NCI-H2107 (cell line): Measurements from ENCODE around the gene TCP1.
A peak's percentile ranks its signal among the peaks of the same experiment; 100 is the strongest.
"Not testable (repeated sequence)": the region's sequence is repeated elsewhere in the genome, so short reads cannot be mapped to it uniquely, and the experiment has no call there.

Experiments used
- DNase-seq: peaks from one replicate; lab custom pipeline; 2025; lab: John Stamatoyannopoulos, UW

TCP1 gene

DNA sequence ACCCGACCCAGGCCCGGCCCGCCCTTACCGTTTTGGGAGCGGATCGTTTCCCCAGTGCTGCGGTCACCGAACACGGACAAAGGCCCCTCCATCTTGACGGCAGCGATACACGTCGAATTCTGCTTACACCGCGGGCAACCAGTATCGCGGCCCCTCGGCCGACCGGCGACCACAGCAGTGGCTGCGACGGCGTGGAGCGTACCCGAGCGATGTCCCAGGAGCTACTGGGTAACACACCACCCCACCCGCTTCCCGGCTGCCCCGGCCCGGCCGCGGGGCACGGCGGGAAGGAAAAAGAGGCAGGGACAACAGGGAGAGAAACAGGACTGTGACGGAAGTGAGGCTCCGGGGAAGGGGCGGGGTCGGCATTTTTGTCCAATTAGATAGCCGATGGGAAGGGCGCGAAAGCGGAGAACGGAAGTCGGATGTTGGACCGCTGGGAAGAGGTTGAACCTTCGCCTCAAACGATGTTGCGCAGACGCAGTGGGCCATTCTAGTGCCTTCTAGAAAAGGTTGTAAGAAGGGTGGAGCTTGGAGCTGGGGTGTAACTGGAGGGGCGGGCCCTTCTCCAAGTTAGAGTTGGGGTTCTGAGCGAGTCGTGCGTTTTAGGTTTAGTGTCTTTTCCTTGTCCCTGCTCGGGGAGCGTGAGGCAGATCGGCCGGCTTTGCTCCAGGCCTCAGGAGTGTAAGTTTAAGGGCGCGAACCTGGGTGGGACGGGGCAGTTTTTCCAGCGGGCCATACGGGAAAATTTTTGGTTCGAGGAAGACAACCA lies at the start of gene TCP1:
Gene TCP1 (minus strand): TSS at position 226 of the 772 bp plus-strand sequence. CDS start 134 bp downstream, at position 92.
- peak; percentile 98 for DNase-seq

DNA sequence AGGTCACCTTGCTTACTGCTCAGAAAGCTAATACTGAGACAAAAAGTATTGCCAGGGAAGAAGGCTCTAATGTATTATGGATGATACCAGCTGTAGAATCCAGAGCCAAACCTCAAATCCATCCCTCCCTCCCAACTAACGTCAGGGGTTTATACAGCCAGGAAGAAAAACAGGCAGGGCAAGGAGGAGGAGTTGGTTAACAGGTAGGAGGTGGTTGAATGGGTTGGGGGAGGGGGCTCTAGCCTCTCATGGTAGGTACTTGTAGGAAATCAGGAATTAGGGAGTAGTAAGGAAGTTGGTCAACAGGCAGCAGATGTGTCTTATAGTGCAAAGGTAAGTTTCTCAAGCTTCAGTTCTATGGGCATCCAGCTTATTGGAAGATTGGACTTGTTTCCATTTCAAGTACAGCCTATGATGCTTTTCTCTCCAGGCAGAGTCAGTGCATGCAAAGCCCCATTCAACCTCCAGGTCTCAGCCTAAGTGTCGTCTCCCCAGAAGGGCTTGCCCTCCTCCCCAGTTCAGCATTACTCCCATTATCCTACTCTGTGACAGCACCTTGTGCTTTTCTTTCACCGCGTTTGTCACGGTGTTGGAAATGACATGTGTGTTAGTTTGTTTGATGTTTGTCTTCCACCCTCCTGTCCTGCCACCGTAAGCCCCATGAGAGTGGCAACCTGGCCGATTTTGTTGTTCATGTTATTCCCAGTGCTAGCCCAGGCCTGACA lies 48.8 kb upstream of the TCP1 start:
- DNase-seq = no peak

DNA sequence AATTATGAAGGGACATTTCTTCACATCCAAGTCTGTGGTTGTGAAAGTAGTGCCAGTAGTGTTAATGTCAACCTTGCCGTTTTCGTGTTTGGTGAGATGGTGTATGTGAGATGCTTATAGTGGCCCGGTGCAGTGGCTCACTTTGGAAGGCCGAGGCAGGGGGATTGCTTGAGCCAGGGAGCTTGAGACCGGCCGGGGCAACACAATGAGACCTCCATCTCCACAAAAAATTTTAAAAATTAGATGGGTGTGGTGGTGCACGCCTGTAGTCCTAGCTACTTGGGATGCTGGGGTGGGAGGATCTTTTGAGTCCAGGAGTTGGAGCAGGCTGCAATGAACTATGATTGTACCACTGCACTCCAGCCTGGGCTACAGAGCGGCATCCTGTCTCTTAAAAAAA lies 48.1 kb upstream of the TCP1 start:
- DNase-seq = no peak

DNA sequence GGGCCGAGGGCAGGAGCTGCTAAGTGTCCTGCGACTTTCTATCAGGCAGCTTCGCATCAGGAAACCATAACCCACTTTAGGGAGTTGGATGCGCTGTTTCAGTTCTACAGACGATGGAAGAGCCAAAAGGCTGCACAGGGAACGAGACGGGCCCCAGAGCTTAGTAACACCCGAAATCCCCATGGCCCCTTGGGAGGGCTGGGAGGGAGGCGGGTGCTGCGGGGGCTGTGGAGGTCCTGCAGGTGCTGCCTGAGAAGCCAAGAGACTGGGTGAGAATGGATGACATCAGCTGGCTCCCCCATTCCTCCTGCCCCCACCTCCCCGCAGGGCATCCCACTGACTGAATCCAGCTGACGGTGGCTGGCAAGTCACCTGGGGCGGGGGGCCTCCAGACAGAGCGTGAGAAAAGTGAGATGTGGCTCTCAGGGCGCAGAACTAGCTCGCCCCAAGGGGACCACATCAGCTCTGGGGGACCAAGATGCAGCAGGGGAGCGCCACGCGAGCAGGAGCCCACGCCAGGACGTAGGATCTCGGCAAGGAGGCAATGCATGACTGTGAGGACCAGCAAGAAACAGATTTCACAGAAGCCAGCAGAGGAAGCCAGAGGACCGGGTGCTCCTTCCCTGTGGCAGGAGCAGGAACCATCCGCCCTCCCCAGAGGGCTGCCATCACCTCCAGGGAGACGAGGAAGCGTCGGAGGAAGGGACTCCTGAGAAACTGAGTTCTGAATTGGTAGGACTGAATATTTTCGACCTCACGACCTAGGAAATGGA lies 47.5 kb upstream of the TCP1 start:
- DNase-seq = no peak

DNA sequence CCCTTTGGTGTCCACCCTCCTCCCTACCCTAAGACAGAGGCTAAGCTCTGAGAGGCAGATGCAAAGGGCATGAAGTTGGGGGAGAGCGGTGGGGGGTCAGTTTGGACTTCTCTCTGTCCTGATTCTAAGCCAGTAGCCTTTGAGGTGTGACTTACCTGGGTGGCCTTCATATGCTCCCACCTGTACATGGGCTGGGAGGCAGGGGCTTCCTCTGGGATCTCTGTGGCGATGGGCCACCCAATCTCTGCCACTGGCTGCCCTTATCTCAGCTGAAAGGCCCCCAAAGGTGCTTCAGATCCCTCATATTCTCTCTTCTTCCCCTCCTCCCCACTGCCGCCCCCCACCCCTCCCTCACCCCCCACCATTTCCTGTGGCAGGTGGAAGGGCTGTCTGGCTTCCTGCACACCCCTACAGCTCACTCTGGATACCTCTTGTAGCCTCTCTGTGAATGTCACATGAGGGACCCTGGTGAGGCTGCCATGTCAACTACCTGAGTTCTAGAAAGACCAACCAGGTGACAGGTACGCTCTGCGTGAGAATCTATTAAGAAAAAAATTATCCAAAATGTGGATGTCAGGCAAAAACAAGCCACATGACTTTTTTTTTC lies 44.7 kb upstream of the TCP1 start:
- no peak for DNase-seq

DNA sequence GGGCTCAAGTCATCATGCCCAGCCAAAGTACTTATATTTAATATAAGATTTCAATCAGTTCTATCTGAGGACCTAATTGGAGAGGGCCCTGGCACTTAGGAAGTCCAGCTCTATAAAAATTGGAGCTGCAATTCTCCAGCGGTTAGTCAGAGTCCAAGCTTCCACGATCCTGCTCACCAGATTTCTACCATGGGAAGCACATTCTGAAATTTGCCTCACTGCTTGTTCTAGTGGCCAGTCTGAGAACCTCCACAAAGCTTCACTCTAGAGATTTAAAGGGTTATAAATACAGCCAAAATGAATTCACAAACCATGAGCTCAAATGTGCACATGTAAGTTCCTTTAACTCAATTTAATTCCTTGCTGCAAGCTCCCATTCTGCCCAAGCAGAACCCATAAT lies 44.2 kb upstream of the TCP1 start:
- no peak for DNase-seq

DNA sequence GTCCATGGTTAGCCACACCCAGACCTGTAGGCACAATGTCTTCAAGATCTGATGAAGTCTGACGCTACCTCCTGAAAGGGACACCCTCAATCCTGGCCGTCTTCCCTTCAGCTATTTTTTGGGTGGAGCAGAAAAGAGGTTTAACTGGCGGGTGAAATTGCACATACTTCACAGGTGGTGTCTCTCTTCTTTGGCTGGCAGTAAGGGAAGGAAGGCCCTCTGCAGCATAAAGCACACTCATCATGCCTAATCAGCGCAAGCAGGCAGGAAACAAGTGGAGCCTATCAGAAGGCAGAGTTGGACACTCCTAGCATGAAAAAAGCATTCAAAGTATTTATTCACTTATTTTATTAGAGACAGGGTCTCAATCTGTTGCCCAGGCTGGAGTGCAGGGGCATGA lies 43.5 kb upstream of the TCP1 start:
- DNase-seq = no peak

DNA sequence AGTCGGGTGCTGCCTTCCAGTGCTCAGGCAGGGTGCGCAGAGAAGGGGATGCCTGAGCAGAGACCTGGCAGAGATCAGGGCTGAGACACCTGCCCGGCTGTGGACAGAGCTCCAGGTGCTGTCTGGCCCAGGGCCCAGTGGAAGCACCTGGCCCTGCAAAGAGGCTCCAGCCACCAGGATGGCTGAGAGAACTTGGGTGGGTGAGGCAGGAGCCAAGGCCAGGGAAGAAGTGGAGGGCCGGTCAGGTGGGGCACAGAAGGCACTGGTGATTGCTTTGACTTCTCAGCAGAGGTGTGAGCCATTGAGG lies 41.9 kb upstream of the TCP1 start:
- DNase-seq = no peak

DNA sequence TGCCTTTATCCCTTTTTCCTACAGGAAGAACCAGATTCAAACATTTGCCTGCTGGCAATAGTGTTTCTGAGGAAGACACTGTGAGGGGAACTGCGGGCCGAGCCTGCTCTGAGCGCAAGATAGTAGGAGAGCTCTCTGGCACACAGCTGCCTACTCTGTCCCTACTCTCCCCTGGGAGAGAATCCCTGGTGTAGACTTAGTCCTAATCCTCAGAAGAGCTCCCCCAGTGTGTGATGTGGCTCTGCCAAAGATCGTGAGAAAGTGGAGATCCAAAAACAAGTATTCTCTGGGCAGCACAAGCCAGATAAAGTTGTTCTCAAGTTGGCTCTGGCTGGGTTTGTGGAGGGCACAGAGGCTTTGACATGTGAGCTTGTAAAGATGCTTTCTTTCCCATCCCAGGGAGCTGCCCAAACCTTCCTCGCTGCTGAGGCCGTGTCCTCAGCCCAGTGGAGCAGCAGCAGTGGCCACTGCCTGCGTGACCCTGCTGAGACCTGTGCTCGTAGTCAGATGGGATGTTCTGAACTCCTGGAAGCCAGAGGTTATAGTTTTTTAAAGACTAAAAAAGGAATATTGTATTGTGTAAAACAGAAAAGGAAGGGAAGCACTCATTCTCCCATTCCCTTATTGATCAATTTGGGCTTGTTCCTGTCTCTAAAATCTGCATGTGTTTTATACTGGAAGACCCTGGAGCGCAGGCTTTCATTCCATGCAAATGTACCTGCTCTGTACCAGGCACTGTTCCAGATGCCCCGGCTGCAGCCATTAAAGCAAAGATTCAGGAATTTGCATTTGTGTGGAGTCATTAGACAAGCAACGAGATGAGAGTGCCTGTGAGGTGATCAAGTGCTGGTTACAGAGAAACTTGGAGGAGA lies 41.3 kb upstream of the TCP1 start:
- DNase-seq = no peak

DNA sequence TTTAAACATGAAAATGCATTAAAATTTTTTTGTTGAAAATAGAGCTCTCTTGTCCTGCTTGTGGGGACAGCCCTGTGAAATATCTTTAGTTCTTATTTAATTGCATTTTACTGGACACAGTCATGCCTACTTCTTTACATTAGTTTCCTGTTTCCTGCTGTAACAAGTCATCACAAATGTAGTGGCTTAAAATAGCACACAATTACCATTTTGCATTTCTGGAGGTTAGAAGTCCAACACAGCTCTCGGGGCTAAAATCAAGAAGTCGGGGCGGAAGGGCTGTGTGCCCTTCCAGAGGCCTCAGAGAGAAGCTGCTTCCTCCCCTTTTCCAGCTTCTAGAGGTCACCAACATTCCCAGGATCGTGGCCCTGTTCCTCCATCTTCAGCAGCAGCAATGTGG lies 40.1 kb upstream of the TCP1 start:
- no peak for DNase-seq

DNA sequence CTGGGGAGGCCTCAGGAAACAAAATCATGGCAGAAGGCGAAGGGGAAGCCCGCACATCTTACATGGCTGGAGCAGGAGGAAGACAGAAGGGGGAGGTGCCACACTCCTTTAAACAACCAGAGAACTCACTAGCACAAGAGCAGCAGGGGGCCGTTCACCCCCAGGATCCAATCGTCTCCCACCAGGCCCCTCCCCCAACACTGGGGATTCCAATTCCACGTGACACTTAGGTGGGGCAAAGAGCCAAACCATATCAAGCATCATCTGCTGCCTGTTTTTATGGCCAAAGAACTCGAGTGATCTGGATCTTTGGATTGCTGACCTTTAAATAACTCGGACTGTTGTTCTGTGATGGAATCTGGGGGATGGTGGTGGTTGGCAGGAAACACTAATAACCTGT lies 38.7 kb upstream of the TCP1 start:
- DNase-seq = no peak

DNA sequence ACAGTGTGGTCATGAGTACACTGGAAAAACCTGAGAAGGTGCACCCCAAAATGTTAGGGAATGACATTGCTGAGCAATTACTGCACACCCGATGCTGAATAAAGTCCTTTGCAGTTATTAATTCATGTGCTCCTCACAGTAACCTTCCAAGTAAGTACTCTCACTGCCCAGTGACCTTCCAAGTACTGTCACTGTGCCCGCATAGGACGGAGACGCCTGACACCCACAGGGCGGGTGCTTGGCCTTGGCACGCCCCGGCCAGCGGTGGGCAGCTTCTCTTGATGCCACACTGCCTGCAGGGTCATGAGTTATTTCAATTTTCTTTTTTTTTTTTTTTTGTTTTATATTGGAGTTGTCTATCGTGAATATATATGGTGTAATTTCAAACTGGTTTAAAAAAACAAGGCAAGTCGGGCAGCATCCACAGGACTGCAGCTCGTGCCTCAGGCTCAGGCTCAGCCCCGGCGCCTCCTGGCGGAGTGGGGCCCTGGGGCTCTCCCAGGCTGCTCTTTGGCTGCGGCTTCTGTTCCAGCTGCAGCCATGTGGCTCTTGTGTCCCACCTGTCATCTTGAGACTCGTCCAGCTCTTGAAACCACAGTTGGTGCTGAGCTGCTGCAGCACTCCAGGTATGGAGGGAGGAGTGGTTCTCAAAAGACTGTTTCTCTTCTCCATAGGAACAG lies 37.7 kb upstream of the TCP1 start:
- DNase-seq = peak; percentile 62

DNA sequence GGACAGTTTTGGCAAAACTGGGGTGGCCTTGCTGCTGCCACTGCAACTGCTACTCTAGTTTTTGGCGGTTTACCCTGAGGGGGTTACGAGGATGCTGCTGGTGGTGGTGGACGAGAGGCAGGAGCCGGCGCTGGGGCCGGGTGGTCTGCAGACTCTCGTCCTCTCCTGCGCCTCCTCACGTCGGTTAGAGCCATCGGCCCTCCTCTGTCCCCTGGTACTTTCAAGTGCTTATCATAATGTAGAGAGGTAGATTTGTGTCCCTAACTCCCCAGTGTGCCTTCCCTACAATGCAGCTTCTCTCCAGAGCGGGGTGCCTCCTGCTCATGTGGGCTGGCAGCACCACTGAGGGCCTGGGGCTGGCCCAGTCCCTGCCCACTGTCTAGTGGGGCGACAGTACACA lies 36.6 kb upstream of the TCP1 start:
- no peak for DNase-seq

DNA sequence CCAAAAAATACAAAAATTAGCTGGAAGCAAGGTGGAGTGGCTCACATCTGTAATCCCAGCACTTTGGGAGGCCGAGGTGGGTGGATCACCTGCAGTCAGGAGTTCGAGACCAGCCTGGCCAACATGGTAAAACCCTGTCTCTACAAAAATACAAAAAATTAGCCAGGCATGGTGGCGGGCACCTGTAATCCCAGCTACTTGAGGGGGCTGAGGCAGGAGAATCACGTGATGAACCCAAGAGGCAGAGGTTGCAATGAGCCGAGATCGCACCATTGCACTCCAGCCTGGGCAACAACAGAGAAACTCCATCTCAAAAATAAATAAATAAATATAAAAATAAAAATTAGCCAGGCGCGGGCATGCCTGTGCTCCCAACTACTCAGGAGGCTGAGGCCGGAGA lies 35.3 kb upstream of the TCP1 start:
- not testable (repeated sequence) for DNase-seq

DNA sequence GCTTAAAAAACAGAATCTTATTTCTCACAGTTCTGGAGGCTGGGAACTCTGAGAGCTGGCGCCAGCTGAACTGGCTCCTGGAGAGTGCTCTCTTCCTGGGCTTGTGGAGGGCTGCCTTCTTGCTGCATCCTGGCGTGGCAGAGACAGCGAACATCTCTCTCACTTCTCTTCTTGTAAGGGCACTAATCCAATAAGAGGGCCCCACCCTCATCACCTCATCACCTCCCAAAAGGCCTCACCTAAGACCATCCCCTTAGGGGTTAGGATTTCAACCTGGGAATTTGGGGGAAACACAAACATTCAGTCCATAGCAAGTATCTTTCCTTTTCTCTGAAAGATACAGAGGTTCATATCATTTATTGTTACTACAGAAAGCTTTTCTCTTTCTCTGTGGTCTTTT lies 34.6 kb upstream of the TCP1 start:
- DNase-seq = no peak

DNA sequence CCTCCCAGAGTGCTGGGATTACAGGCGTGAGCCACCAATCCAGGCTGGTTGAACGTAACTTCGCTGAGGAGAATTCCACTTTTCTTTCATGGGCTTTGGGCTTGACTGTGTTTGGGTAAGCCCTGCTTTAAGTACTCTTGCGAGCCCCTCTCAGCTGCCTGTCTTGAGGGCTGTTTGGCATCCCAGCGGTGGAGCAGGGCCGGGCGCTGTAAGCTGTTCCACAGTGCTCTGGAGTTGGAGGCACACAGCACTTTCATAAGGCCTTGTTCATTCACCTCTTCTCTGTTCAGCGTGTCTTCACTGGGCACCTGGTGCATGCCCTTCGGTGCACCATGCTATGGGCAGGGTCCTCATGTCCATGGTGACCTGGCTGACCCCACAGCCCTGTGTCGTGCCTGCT lies 32.3 kb upstream of the TCP1 start:
- DNase-seq = no peak

DNA sequence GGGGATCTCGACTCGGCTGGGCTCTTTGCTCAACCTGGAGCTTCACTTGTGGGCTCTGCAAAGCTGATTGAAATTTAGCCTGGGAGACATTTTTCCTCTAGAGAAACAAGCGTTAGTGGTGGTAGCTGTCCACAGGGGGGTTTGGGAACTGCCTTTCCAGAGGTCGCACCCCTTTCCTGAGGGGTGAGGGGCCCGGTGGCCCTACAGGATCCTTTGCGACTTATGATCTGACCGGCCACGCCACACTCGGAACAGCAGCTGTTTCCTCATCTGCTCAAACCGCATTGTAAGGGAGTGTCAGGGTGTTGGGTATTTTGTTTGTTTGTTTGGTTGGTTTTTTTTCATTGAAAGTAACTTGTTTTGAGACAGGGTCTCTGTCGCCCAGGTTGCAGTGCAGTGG lies 31.7 kb upstream of the TCP1 start:
- no peak for DNase-seq

DNA sequence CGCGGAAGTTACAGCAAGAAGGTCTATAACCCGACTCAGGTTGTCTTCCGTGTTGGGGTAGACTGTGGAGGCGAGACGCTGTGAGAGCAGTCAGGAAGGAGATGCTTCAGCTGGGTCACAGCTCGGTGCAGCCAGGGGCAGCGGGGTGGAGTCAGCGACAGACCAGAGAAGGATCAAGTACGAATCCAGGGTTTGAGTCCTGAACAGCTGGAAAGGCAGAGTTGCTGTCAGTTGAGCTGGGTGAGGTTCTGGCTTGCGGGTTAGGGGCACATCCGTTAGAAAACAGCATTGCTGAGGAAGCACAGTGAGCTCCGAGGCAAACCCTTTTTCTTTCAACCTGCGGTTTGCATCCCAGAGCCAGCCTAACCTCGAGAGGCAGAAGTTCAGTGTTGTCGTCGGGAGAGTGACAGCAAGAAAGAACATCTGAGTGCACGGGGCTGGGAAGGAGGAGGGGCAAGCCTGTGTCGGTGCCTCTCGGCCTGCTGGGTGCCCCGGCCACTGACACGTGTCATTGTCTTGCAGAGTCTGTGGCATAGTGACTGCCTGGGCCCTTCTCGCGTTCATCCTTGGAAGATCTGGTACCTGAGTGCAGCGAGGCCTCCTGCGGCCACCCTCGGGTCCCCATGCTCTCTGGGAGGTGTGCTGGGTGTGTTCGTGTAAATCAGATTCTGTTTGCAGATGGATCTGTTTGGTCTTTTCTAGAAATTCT lies 30.7 kb upstream of the TCP1 start:
- no peak for DNase-seq

DNA sequence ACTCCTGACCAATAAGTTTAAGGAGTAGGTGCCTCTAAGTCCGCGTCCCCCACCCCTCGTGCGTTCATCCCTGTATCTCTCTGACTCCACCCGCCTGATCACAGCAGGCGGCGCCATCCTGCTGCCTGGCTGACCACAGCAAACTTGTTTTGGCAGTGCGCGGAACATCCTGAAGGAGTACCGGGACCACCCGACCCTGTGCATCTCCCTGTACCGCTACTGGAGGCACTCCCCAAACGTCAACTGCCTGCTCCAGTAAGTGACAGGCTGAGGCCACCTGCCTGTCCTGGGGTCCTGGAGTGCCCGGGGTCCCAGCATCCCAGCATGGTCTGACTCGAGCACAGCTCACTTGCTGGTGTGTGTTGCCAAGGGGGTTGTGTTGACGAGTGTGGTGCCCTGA lies 29.7 kb upstream of the TCP1 start:
- DNase-seq = no peak

DNA sequence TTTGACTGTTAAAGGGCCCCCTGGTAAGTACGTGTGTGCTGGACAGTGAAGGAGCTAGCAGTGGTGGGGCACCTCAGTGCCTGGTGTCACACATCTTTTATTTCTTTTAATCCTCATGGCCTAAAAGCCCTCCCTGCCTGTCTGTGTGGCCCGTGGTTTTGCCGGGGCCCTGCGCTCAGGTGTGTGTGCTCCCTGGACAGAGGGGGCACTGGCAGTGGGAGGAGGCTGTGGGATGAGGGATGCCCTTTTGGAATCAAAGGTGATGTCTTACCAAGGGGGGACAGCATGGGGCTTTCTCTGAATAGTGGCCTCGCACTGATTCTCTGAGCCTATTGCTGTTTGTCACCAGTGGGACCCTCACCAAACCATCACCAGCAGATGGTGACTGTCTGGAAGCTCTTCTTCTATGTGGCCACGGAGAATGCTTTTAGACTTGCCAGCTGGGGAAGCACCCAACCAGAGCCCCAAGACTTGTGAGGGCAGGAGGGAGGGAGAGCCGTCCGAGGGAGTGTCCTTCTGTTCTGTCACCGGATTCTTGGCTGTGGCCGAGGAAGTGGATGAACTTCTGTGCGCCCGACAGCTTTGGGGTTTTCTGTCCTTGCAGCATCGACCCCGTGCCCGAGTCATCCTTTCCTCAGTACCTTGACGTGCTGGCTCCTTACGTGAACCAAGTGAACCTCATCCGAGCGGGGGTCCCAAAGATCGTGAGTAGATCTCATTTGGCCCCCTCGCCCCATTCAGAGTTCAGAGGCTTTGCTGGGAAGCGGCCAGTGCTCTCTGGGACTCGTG lies 28.7 kb upstream of the TCP1 start:
- no peak for DNase-seq
